DOHH2 (cell line): ENCODE results near the gene SPINK8.

Source experiments
- H3F3A ChIP-seq: fragments of 200-600 bp; sonication (generic), shearing (Covaris generic); 2 replicates; pipeline ENCODE4 v1.6.0; 2016; ENCODE audit warnings: antibody characterized with exemption, mild to moderate bottlenecking; ENCODE audit not compliant: control insufficient read depth, insufficient read depth
- H3K27ac ChIP-seq: fragments of 200-600 bp; sonication (generic); 2 replicates; pipeline ENCODE4 v1.5.1; 2014; ENCODE audit warnings: low read depth, mild to moderate bottlenecking, low read length, moderate library complexity
- H3K27me3 ChIP-seq: fragments of 200-600 bp; sonication (generic); 2 replicates; pipeline ENCODE4 v1.6.1; 2014; ENCODE audit warnings: mild to moderate bottlenecking, low read length, mixed read lengths; ENCODE audit not compliant: control insufficient read depth
- H3K36me3 ChIP-seq: fragments of 200-600 bp; sonication (generic); 2 replicates; pipeline ENCODE4 v1.6.1; 2014; ENCODE audit warnings: mild to moderate bottlenecking, low read length, moderate library complexity, mixed read lengths; ENCODE audit not compliant: control insufficient read depth
- H3K4me1 ChIP-seq: fragments of 200-600 bp; sonication (generic); 2 replicates; pipeline ENCODE4 v1.6.1; 2014; ENCODE audit warnings: mild to moderate bottlenecking, low read length, mixed read lengths; ENCODE audit not compliant: control insufficient read depth
- H3K4me2 ChIP-seq: fragments of 200-600 bp; sonication (generic); 2 replicates; pipeline ENCODE4 v1.6.0; 2014; ENCODE audit warnings: mild to moderate bottlenecking, low read length, moderate library complexity
- H3K4me3 ChIP-seq: fragments of 200-600 bp; sonication (generic); 2 replicates; pipeline ENCODE4 v1.5.1; 2014; ENCODE audit warnings: mild to moderate bottlenecking, low read length, mixed read lengths
- H3K79me2 ChIP-seq: fragments of 200-600 bp; sonication (generic); 2 replicates; pipeline ENCODE4 v1.6.1; 2014; ENCODE audit warnings: mild to moderate bottlenecking, low read length, mixed read lengths; ENCODE audit not compliant: control insufficient read depth
- H3K9me2 ChIP-seq: fragments of 200-600 bp; sonication (generic); replicated peaks from 2 replicates; pipeline ENCODE4 v1.6.1; 2014; ENCODE audit warnings: mild to moderate bottlenecking, low read length, mixed read lengths; ENCODE audit not compliant: control insufficient read depth
- H3K9me3 ChIP-seq: fragments of 200-600 bp; sonication (generic); 2 replicates; pipeline ENCODE4 v1.6.1; 2014; ENCODE audit warnings: antibody characterized with exemption, low read length, mixed read lengths; ENCODE audit not compliant: control insufficient read depth, insufficient read depth
- H4K20me1 ChIP-seq: fragments of 200-600 bp; sonication (generic); 2 replicates; pipeline ENCODE4 v1.6.0; 2014; ENCODE audit warnings: low read depth, mild to moderate bottlenecking, antibody characterized with exemption, low read length, moderate library complexity; ENCODE audit not compliant: control insufficient read depth, insufficient read depth
- CTCF ChIP-seq: fragments of 200-600 bp; sonication (generic); IDR thresholded peaks from one replicate; pipeline ENCODE4 v1.5.1; 2014; ENCODE audit warnings: antibody characterized with exemption, mild to moderate bottlenecking, low read depth, low read length; ENCODE audit not compliant: poor library complexity, severe bottlenecking
- EZH2phosphoT487 ChIP-seq: fragments of 200-600 bp; sonication (generic); IDR thresholded peaks from 2 replicates; pipeline ENCODE4 v1.6.1; 2017; ENCODE audit warnings: borderline replicate concordance, mild to moderate bottlenecking, antibody characterized with exemption, low read length, moderate library complexity, mixed read lengths

The SPINK8 gene

GRCh38 chr3:48356419-48356818, 23.0 kb upstream of the SPINK8 start:
- Histone ChIP-seq H3K4me1 (no peaks in the 10 kb centered on the region), H4K20me1 (no peaks in the 10 kb centered on the region), H3K4me2 (no peak overlapping the region), H3K9me3 (peaks cover 23% of the 10 kb centered on the region), H3K9me2 (no peaks in the 10 kb centered on the region), H3K79me2 (no peaks in the 10 kb centered on the region), H3K27ac (no peak overlapping the region), H3F3A (no peaks in the 10 kb centered on the region), H3K4me3 (no peak overlapping the region), H3K36me3 (no peaks in the 10 kb centered on the region), H3K27me3 (no peaks in the 10 kb centered on the region)
- no peak for TF ChIP-seq CTCF
- no peak for TF ChIP-seq EZH2phosphoT487

- Histone ChIP-seq H3K4me3 (no peak overlapping the region), H3K27ac (no peak overlapping the region), H4K20me1 (no peaks in the 10 kb centered on the region), H3K9me3 (peaks cover 20% of the 10 kb centered on the region), H3K4me2 (no peak overlapping the region), H3K79me2 (no peaks in the 10 kb centered on the region), H3F3A (no peaks in the 10 kb centered on the region), H3K36me3 (no peaks in the 10 kb centered on the region), H3K4me1 (peaks cover 8% of the 10 kb centered on the region), H3K9me2 (no peaks in the 10 kb centered on the region), H3K27me3 (no peaks in the 10 kb centered on the region; the same call in 1 of the 2 replicates)
- TF ChIP-seq CTCF (no peak), EZH2phosphoT487 (no peak)
These were observed 20.5 kb upstream of the SPINK8 start for GRCh38 chr3:48353987-48354386.

DNA sequence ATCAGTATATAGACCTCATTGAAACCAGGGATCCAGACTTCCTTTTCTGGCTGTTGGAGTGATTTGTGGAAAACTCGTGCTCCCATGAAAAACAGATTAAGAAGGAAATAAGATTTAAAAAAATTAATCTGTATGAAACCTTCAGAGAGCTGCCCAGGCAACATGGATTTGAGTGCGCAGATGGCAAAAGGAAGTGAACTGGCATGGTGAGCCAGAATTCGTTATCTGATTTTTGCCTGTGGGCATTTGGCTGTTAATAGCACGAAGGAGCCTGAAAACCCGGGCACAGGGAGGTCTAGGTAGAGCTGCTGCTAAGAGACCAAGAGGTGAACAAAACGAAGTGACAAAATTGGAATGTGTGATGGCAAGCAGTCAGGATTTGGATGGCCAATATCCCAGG, 19.1 kb upstream of the SPINK8 start:
- Histone ChIP-seq H3K36me3 (no peaks in the 10 kb centered on the region), H3K4me1 (peaks cover 8% of the 10 kb centered on the region), H3K9me2 (no peaks in the 10 kb centered on the region), H3K4me3 (no peak overlapping the region), H3K27ac (no peak overlapping the region), H3K9me3 (peaks cover 9% of the 10 kb centered on the region; the same call in 1 of the 2 replicates), H3F3A (no peaks in the 10 kb centered on the region), H3K4me2 (no peak overlapping the region), H4K20me1 (no peaks in the 10 kb centered on the region), H3K27me3 (no peaks in the 10 kb centered on the region; the same call in 1 of the 2 replicates), H3K79me2 (no peaks in the 10 kb centered on the region)
- TF ChIP-seq CTCF (no peak), EZH2phosphoT487 (no peak)
